ENCODE measurements around the gene PCDHA11. TPM values are rescaled to one million over a fixed set of nuclear protein-coding genes. Genes with fewer than 3 reads are reported as not detected.
"Not testable (repeated sequence)": the region's sequence is repeated elsewhere in the genome, so short reads cannot be mapped to it uniquely, and the experiment has no call there.

The PCDHA11 gene
- total RNA-seq = 0.10 TPM

DNA sequence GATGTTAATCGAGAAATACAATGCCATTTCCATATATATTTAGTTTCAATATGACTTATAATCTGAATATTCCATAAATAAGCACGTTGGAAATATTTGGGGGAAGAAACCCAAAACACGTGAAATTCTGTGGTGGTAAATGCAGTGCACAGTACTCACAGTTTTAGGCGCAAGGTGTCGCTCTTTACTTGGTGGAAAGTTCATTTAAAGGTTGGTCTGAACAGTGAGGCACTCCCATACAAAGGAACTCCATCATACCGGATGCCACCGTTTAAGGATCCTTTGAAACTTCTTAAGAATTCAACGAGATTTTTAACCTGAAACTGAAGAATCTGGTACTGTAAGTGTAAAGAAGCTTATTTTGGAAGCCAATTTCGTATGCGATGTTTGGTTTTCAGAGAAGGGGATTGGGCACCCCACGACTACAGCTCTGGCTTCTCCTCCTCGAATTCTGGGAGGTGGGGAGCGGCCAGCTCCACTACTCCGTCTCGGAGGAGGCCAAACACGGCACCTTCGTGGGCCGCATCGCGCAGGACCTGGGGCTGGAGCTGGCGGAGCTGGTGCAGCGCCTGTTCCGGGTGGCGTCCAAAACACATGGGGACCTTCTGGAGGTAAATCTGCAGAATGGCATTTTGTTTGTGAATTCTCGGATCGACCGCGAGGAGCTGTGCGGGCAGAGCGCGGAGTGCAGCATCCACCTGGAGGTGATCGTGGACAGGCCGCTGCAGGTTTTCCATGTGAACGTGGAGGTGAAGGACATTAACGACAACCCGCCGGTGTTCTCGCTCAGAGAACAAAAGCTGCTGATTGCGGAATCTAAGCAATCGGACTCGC is at the start of gene PCDHA11:
PCDHA11 (plus strand) TSS at position 237 of the 834 bp plus-strand sequence; CDS start at position 384, 147 bp downstream.
- Histone ChIP-seq H3K4me3 (ENCODE audit: low read length) (no peak within 1 kb of the TSS), H3K27me3 (ENCODE audit: insufficient read depth, low read length) (peaks cover 18% of the 10 kb centered on the region), H3K4me1 (ENCODE audit: insufficient read depth, low read length) (no peaks in the 10 kb centered on the region), H3K9me3 (ENCODE audit: low read depth, low read length) (no peaks in the 10 kb centered on the region)

GRCh38 chr5:140821375-140822280 is 47.1 kb upstream of the PCDHA11 start, which contains the start of gene PCDHA5:
TSS of gene PCDHA5 (plus strand) at chr5:140821613.
- H3K9me3 ChIP-seq (ENCODE audit: low read depth, low read length) = peaks cover 11% of the 10 kb centered on the region
- H3K4me3 ChIP-seq (ENCODE audit: low read length) = no peak within 1 kb of the TSS
- H3K27me3 ChIP-seq (ENCODE audit: insufficient read depth, low read length) = peaks cover 26% of the 10 kb centered on the region
- no peaks in the 10 kb centered on the region for H3K4me1 ChIP-seq (ENCODE audit: insufficient read depth, low read length)

DNA sequence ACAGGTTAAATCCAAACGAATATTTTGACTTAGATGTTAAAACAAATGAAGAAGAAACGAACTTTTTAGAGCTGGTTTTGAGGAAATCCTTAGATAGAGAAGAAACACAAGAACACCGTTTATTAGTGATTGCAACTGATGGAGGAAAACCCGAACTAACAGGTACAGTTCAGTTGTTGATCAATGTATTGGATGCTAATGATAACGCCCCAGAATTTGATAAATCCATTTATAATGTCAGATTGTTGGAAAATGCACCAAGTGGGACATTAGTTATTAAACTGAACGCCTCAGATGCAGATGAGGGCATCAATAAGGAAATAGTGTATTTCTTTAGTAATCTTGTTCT is 46.5 kb upstream of the PCDHA11 start:
- H3K4me1 ChIP-seq (ENCODE audit: insufficient read depth, low read length) = no peaks in the 10 kb centered on the region
- H3K4me3 ChIP-seq (ENCODE audit: low read length) = no peak overlapping the region
- peaks cover 17% of the 10 kb centered on the region for H3K9me3 ChIP-seq (ENCODE audit: low read depth, low read length)
- peaks cover 28% of the 10 kb centered on the region for H3K27me3 ChIP-seq (ENCODE audit: insufficient read depth, low read length)

- H3K4me3 ChIP-seq (ENCODE audit: low read length); H3K4me1 ChIP-seq (ENCODE audit: insufficient read depth, low read length): not testable (repeated sequence)
- peaks cover 35% of the 10 kb centered on the region for H3K27me3 ChIP-seq (ENCODE audit: insufficient read depth, low read length)
Measured at GRCh38 chr5:140822969-140823368, 45.8 kb upstream of the PCDHA11 start.

DNA sequence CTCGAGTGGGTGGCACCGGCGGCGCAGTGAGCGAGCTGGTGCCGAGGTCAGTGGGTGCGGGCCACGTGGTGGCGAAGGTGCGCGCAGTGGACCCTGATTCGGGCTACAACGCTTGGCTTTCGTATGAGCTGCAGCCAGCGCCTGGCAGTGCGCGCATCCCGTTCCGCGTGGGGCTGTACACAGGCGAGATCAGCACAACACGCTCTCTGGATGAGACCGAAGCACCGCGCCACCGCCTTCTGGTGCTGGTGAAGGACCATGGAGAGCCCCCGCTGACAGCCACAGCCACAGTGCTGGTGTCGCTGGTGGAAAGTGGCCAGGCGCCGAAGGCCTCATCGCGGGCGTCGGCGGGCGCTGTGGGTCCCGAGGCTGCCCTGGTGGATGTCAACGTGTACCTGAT is 45.3 kb upstream of the PCDHA11 start:
- H3K27me3 ChIP-seq (ENCODE audit: insufficient read depth, low read length) = peaks cover 38% of the 10 kb centered on the region
- peaks cover 20% of the 10 kb centered on the region for H3K9me3 ChIP-seq (ENCODE audit: low read depth, low read length)
- no peak overlapping the region for H3K4me3 ChIP-seq (ENCODE audit: low read length)
- H3K4me1 ChIP-seq (ENCODE audit: insufficient read depth, low read length) = no peaks in the 10 kb centered on the region

More at GRCh38 chr5:140822969-140823368, 45.8 kb upstream of the PCDHA11 start:
- peaks cover 22% of the 10 kb centered on the region for H3K9me3 ChIP-seq (ENCODE audit: low read depth, low read length)

DNA sequence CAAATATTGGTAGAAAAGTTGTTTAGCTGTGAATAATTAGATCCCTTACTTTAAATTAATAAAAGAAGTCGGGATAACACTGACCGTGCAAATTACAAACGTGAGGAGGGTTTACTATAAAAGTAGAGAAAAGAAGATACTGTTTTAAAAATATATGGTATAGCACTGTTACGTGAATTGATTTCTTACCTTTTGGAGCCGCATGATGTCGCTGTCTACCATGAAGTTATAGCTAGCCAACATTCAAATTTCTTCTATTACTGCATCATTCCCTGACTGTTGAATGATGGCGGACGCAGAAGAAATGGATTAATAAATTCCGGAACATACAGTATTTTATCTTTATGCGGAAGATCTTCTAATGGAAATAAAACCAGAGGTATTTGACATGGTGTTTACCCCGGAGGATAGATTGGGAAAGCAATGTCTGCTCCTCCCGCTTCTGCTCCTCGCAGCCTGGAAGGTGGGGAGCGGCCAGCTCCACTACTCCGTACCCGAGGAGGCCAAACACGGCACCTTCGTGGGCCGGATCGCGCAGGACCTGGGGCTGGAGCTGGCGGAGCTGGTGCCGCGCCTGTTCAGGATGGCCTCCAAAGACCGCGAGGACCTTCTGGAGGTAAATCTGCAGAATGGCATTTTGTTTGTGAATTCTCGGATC is 40.9 kb upstream of the PCDHA11 start, which contains the start of gene PCDHA6:
PCDHA6 (plus strand) TSS at position 257 of the 658 bp plus-strand sequence; CDS start at position 389, 132 bp downstream.
- H3K4me3 ChIP-seq (ENCODE audit: low read length) = no peak within 1 kb of the TSS
- H3K9me3 ChIP-seq (ENCODE audit: low read depth, low read length) = peaks cover 23% of the 10 kb centered on the region
- H3K27me3 ChIP-seq (ENCODE audit: insufficient read depth, low read length) = peaks cover 45% of the 10 kb centered on the region
- no peaks in the 10 kb centered on the region for H3K4me1 ChIP-seq (ENCODE audit: insufficient read depth, low read length)

GRCh38 chr5:140828362-140828737 is 40.4 kb upstream of the PCDHA11 start:
- no peak overlapping the region for H3K4me3 ChIP-seq (ENCODE audit: low read length)
- no peaks in the 10 kb centered on the region for H3K4me1 ChIP-seq (ENCODE audit: insufficient read depth, low read length)
- peaks cover 50% of the 10 kb centered on the region for H3K27me3 ChIP-seq (ENCODE audit: insufficient read depth, low read length)
- peaks cover 27% of the 10 kb centered on the region for H3K9me3 ChIP-seq (ENCODE audit: low read depth, low read length)

GRCh38 chr5:140829511-140830501 is 39.0 kb upstream of the PCDHA11 start:
- H3K4me3 ChIP-seq (ENCODE audit: low read length) = not testable (repeated sequence)
- H3K9me3 ChIP-seq (ENCODE audit: low read depth, low read length) = peaks cover 33% of the 10 kb centered on the region

DNA sequence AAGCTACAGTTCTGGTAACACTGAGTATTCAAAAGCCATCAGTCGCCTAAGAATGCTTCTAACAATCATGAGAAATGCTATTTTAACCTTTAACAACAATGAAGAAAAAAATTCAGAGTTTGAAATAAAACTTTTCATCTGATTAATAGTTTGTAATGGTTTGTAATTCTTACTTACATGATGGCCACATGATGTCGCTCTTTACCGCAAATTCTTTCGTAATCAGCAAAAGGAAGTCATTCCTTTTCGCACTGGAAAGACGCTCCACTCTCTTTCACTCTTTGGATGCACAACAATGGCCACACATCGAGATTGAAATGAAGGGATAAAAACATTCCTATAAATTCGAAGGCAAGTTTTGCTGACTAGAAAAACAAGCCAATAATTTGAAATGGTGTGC is 34.8 kb upstream of the PCDHA11 start, which contains the start of gene PCDHA7:
PCDHA7 (plus strand) TSS at position 277 of the 400 bp plus-strand sequence; CDS start at position 392, 115 bp downstream.
- Histone ChIP-seq H3K9me3 (ENCODE audit: low read depth, low read length) (peaks cover 18% of the 10 kb centered on the region), H3K4me1 (ENCODE audit: insufficient read depth, low read length) (no peaks in the 10 kb centered on the region)

More at GRCh38 chr5:140829511-140830501, 39.0 kb upstream of the PCDHA11 start:
- H3K4me1 ChIP-seq (ENCODE audit: insufficient read depth, low read length) = not testable (repeated sequence)
- peaks cover 60% of the 10 kb centered on the region for H3K27me3 ChIP-seq (ENCODE audit: insufficient read depth, low read length)

GRCh38 chr5:140834439-140835008 is 34.2 kb upstream of the PCDHA11 start:
- H3K4me3 ChIP-seq (ENCODE audit: low read length); H3K4me1 ChIP-seq (ENCODE audit: insufficient read depth, low read length): not testable (repeated sequence)
- peaks cover 40% of the 10 kb centered on the region for H3K27me3 ChIP-seq (ENCODE audit: insufficient read depth, low read length)
- H3K9me3 ChIP-seq (ENCODE audit: low read depth, low read length) = peaks cover 18% of the 10 kb centered on the region

More for the DNA sequence above, 34.8 kb upstream of the PCDHA11 start, which contains the start of gene PCDHA7:
- Histone ChIP-seq H3K4me3 (ENCODE audit: low read length) (no peak within 1 kb of the TSS), H3K27me3 (ENCODE audit: insufficient read depth, low read length) (peaks cover 40% of the 10 kb centered on the region)

DNA sequence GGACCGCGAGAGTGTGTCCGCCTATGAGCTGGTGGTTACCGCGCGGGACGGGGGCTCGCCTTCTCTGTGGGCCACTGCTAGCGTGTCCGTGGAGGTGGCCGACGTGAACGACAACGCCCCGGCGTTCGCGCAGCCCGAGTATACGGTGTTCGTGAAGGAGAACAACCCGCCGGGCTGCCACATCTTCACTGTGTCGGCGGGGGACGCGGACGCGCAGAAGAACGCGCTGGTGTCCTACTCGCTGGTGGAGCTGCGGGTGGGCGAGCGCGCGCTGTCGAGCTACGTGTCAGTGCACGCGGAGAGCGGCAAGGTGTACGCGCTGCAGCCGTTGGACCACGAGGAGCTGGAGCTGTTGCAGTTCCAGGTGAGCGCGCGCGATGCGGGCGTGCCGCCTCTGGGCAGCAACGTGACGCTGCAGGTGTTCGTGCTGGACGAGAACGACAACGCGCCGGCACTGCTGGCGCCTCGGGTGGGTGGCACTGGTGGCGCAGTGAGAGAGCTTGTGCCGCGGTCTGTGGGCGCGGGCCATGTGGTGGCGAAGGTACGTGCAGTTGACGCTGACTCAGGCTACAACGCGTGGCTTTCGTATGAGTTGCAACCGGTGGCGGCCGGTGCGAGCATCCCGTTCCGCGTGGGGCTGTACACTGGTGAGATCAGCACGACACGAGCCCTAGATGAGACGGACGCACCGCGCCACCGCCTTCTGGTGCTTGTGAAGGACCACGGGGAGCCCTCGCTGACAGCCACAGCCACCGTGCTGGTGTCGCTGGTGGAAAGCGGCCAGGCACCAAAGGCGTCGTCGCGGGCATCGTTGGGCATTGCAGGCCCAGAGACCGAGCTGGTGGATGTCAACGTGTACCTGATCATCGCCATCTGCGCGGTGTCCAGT is 32.9 kb upstream of the PCDHA11 start:
- peaks cover 23% of the 10 kb centered on the region for H3K9me3 ChIP-seq (ENCODE audit: low read depth, low read length)
- H3K4me1 ChIP-seq (ENCODE audit: insufficient read depth, low read length) = no peaks in the 10 kb centered on the region
- no peak overlapping the region for H3K4me3 ChIP-seq (ENCODE audit: low read length)
- H3K27me3 ChIP-seq (ENCODE audit: insufficient read depth, low read length) = peaks cover 44% of the 10 kb centered on the region

- peaks cover 5% of the 10 kb centered on the region for H3K9me3 ChIP-seq (ENCODE audit: low read depth, low read length)
- no peaks in the 10 kb centered on the region for H3K4me1 ChIP-seq (ENCODE audit: insufficient read depth, low read length)
- peaks cover 14% of the 10 kb centered on the region for H3K27me3 ChIP-seq (ENCODE audit: insufficient read depth, low read length)
- no peak within 1 kb of the TSS for H3K4me3 ChIP-seq (ENCODE audit: low read length)
Measured at GRCh38 chr5:140840978-140841962, 27.5 kb upstream of the PCDHA11 start, which contains the start of gene PCDHA8. TSS of gene PCDHA8 (plus strand) at chr5:140841187. CDS start at chr5:140841322, 135 bp downstream.

Data from mononuclear cell (primary cell).